HepG2 (cell line): ENCODE results near the gene DYDC2. TPM values are rescaled to one million over a fixed set of nuclear protein-coding genes. Genes with fewer than 3 reads are reported as not detected.

Experiments used
- CCDC6 ChIP-seq: sonication (generic); formaldehyde crosslinking; IDR thresholded peaks from 2 replicates; pipeline ENCODE4 v1.8.1; 2022; ENCODE audit warnings: mild to moderate bottlenecking, missing genetic modification reagents, moderate library complexity
- CHD4 ChIP-seq: fragments of 200-600 bp; sonication (generic); IDR thresholded peaks from 2 replicates; pipeline ENCODE4 v1.7.0; 2017; ENCODE audit warnings: mild to moderate bottlenecking, low read length, borderline replicate concordance
- HOXD1 ChIP-seq: sonication (generic); formaldehyde crosslinking; IDR thresholded peaks from 2 replicates; pipeline ENCODE4 v1.5.0; 2020; ENCODE audit warnings: missing genetic modification reagents
- KLF16 ChIP-seq, 2 experiments: sonication (generic) in 1 of 2; formaldehyde crosslinking in 1 of 2; IDR thresholded peaks; 2 replicates each; pipeline versions ENCODE4 v1.6.1 to v1.8.0; 2016 to 2023; ENCODE audit warnings: missing genetic modification reagents in 2 of 2, missing compliant biosample characterization in 1 of 2
- MLLT10 ChIP-seq: sonication (generic); formaldehyde crosslinking; IDR thresholded peaks from 2 replicates; pipeline ENCODE4 v1.4.0; 2020; ENCODE audit warnings: missing genetic modification reagents
- NFYB ChIP-seq: sonication (generic); formaldehyde crosslinking; IDR thresholded peaks from 2 replicates; pipeline ENCODE4 v1.4.0; 2020; ENCODE audit warnings: missing genetic modification reagents
- NR0B2 ChIP-seq: sonication (generic); formaldehyde crosslinking; IDR thresholded peaks from 2 replicates; pipeline ENCODE4 v1.4.0; 2020; ENCODE audit warnings: mild to moderate bottlenecking, missing genetic modification reagents
- PCBP1 ChIP-seq: fragments of 200-400 bp; formaldehyde crosslinking; IDR thresholded peaks from 2 replicates; pipeline ENCODE4 v1.6.1; 2017; ENCODE audit warnings: mild to moderate bottlenecking, low read depth, low read length, borderline replicate concordance
- PHF20 ChIP-seq: sonication (generic); formaldehyde crosslinking; IDR thresholded peaks from 2 replicates; pipeline ENCODE4 v1.5.0; 2020; ENCODE audit warnings: mild to moderate bottlenecking, missing genetic modification reagents
- SATB2 ChIP-seq: sonication (generic); formaldehyde crosslinking; IDR thresholded peaks from 2 replicates; pipeline ENCODE4 v1.5.0; 2020; ENCODE audit warnings: missing genetic modification reagents
- SYNCRIP ChIP-seq: fragments of 200-400 bp; formaldehyde crosslinking; IDR thresholded peaks from 2 replicates; pipeline ENCODE4 v1.6.1; 2018; ENCODE audit warnings: mild to moderate bottlenecking, low read depth, low read length; ENCODE audit not compliant: insufficient read depth
- ZBTB8A ChIP-seq: sonication (generic); formaldehyde crosslinking; IDR thresholded peaks from 2 replicates; pipeline ENCODE4 v1.4.0; 2020; ENCODE audit warnings: mild to moderate bottlenecking, low read depth, missing genetic modification reagents, borderline replicate concordance
- ZC3H13 ChIP-seq: sonication (generic); formaldehyde crosslinking; IDR thresholded peaks from 2 replicates; pipeline ENCODE4 v1.8.1; 2023; ENCODE audit warnings: mild to moderate bottlenecking, missing genetic modification reagents, moderate library complexity
- ZFP36L1 ChIP-seq: sonication (generic); formaldehyde crosslinking; IDR thresholded peaks from 2 replicates; pipeline ENCODE4 v1.8.0; 2022; ENCODE audit warnings: mild to moderate bottlenecking, missing genetic modification reagents, moderate library complexity
- ZNF652 ChIP-seq: IDR thresholded peaks from 2 replicates; pipeline ENCODE4 v1.6.1; 2016; ENCODE audit warnings: low read depth, borderline replicate concordance
- ZNF660 ChIP-seq: sonication (generic); formaldehyde crosslinking; IDR thresholded peaks from 2 replicates; pipeline ENCODE4 v1.5.1; 2020; ENCODE audit warnings: mild to moderate bottlenecking, low read depth, missing genetic modification reagents, borderline replicate concordance
- ZSCAN25 ChIP-seq: sonication (generic); formaldehyde crosslinking; IDR thresholded peaks from 2 replicates; pipeline ENCODE4 v1.8.0; 2022; ENCODE audit warnings: mild to moderate bottlenecking, missing genetic modification reagents
- ZSCAN29 ChIP-seq: sonication (generic); formaldehyde crosslinking; conservative IDR thresholded peaks from 2 replicates; pipeline ENCODE4 v1.4.0; 2020; ENCODE audit warnings: mild to moderate bottlenecking, missing genetic modification reagents
- polyA plus RNA-seq, 8 experiments: library from polyadenylated mRNA; depleted of rRNA in 3 of 8; stranded (reverse) in 7 of 8; unstranded in 1 of 8; fragments of >200 nt; fragmentation: Illumina TruSeq in 4 of 8; extraction: Trizol in 4 of 8; gene quantifications; 2 replicates each; pipeline versions ENCODE4 v1.2.1 to v1.2.3, GENCODE V29; 2011 to 2016; ENCODE audit warnings: low read depth in 4 of 8, missing spikeins in 1 of 8, mixed read lengths in 1 of 8; ENCODE audit not compliant: insufficient read depth in 1 of 8
- total RNA-seq, 5 experiments: library from RNA; depleted of rRNA; stranded (reverse); fragments of >200 nt; fragmentation: Illumina TruSeq; extraction: Trizol; gene quantifications; 2 replicates each; pipeline ENCODE4 v1.2.3, GENCODE V29; 2016; ENCODE audit warnings: low read depth in 1 of 5
- TF ChIP-seq, protein P1 (sequence below): sonication (generic); formaldehyde crosslinking; IDR thresholded peaks from 2 replicates; pipeline ENCODE4 v1.4.0; 2020; ENCODE audit warnings: missing genetic modification reagents, borderline replicate concordance
- TF ChIP-seq, protein P2 (sequence below): sonication (generic); formaldehyde crosslinking; IDR thresholded peaks from 2 replicates; pipeline ENCODE4 v1.4.0; 2020; ENCODE audit warnings: mild to moderate bottlenecking, missing genetic modification reagents
- TF ChIP-seq, protein P3 (sequence below): sonication (generic); formaldehyde crosslinking; IDR thresholded peaks from 2 replicates; pipeline ENCODE4 v1.8.0; 2023; ENCODE audit warnings: mild to moderate bottlenecking, missing genetic modification reagents

DYDC2 gene
- total and polyA plus RNA-seq, 2 of the 13 experiments (the other 11 are each of a cell fraction or from before 2014, with no cell fraction given) = 0.98 to 2.3 TPM

DNA sequence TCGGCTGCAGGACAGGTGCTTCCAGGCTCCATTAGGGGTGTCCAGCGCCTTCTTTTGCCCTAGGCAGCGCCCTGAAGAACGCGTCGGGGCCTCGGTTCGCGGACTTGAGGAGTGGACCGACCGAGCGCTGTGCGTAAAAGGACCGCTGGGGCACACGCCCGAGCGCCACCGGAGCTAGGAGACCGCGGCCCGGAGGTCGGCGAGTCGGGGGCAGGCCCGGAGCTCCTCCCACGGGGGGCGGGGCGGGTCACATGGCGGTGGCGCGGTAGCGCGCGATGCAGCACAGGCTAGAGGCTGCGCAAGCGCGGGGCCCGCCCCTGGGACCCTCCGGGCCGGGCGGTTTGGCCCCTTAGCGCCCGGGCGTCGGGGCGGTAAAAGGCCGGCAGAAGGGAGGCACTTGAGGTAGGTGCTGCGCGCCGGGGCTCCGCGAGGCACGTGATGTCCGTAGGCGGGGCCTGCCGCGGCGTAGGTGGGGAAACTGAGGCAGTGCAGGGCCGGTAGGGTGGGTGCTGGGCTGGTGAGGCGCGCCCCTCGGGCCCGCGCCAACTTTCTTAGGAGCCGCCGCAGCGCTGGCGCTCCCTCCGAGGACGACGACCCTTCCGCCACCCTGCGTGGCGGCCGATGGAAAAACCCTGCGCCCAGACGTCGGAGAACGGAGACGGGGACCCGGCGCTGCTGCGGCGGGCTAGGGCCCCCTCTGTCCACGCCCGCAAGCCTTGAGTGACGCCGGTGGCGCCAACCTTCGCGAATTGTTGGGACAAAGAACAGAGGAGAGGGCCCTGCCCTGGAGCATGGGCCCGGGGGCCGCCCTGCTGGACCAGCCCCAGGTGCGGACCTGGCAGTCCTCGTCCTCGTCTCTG, 51.9 kb downstream of the DYDC2 start, which contains the start of gene PRXL2A (continued):
- TF ChIP-seq, protein P1, sequence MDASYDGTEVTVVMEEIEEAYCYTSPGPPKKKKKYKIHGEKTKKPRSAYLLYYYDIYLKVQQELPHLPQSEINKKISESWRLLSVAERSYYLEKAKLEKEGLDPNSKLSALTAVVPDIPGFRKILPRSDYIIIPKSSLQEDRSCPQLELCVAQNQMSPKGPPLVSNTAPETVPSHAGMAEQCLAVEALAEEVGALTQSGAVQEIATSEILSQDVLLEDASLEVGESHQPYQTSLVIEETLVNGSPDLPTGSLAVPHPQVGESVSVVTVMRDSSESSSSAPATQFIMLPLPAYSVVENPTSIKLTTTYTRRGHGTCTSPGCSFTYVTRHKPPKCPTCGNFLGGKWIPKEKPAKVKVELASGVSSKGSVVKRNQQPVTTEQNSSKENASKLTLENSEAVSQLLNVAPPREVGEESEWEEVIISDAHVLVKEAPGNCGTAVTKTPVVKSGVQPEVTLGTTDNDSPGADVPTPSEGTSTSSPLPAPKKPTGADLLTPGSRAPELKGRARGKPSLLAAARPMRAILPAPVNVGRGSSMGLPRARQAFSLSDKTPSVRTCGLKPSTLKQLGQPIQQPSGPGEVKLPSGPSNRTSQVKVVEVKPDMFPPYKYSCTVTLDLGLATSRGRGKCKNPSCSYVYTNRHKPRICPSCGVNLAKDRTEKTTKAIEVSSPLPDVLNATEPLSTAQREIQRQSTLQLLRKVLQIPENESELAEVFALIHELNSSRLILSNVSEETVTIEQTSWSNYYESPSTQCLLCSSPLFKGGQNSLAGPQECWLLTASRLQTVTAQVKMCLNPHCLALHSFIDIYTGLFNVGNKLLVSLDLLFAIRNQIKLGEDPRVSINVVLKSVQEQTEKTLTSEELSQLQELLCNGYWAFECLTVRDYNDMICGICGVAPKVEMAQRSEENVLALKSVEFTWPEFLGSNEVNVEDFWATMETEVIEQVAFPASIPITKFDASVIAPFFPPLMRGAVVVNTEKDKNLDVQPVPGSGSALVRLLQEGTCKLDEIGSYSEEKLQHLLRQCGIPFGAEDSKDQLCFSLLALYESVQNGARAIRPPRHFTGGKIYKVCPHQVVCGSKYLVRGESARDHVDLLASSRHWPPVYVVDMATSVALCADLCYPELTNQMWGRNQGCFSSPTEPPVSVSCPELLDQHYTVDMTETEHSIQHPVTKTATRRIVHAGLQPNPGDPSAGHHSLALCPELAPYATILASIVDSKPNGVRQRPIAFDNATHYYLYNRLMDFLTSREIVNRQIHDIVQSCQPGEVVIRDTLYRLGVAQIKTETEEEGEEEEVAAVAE = peak; percentile 36; the same call in 1 of the 2 replicates
- peak; percentile 60; the same call in 1 of the 2 replicates for TF ChIP-seq SATB2
- TF ChIP-seq CHD4 = peak; percentile 26; the same call in 1 of the 2 replicates
- no peak; the same call in 1 of the 2 replicates for TF ChIP-seq ZFP36L1 (CRISPR knock-in tag)
- TF ChIP-seq, protein P2, sequence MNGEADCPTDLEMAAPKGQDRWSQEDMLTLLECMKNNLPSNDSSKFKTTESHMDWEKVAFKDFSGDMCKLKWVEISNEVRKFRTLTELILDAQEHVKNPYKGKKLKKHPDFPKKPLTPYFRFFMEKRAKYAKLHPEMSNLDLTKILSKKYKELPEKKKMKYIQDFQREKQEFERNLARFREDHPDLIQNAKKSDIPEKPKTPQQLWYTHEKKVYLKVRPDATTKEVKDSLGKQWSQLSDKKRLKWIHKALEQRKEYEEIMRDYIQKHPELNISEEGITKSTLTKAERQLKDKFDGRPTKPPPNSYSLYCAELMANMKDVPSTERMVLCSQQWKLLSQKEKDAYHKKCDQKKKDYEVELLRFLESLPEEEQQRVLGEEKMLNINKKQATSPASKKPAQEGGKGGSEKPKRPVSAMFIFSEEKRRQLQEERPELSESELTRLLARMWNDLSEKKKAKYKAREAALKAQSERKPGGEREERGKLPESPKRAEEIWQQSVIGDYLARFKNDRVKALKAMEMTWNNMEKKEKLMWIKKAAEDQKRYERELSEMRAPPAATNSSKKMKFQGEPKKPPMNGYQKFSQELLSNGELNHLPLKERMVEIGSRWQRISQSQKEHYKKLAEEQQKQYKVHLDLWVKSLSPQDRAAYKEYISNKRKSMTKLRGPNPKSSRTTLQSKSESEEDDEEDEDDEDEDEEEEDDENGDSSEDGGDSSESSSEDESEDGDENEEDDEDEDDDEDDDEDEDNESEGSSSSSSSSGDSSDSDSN (CRISPR knock-in tag) = peak; percentile 83
- TF ChIP-seq ZSCAN29 (CRISPR knock-in tag) = 0 out of 2 replicates have a peak, but pooled peaks have one; percentile 57
- peak; percentile 87; the same call in 1 of the 2 replicates for TF ChIP-seq CCDC6 (CRISPR knock-in tag)
- 0 out of 2 replicates have a peak, but pooled peaks have one; percentile 21 for TF ChIP-seq PCBP1
- TF ChIP-seq ZC3H13 (CRISPR knock-in tag) = no peak; the same call in none of the 2 replicates
- peak; percentile 45; the same call in 1 of the 2 replicates for TF ChIP-seq PHF20 (CRISPR knock-in tag)
- no peak for TF ChIP-seq ZBTB8A (CRISPR knock-in tag)
- no peak for TF ChIP-seq MLLT10
- TF ChIP-seq HOXD1 (CRISPR knock-in tag) = peak; percentile 53
- TF ChIP-seq ZNF652 (CRISPR knock-in tag) = no peak
- no peak for TF ChIP-seq SYNCRIP
- TF ChIP-seq KLF16 (CRISPR knock-in tag; IDR thresholded peaks at IDR 0.05) = peak in 1 of 2 experiments; percentile 76; a peak in 1 of 4 replicates
- TF ChIP-seq ZNF660 (CRISPR knock-in tag) = no peak
- TF ChIP-seq, protein P3, sequence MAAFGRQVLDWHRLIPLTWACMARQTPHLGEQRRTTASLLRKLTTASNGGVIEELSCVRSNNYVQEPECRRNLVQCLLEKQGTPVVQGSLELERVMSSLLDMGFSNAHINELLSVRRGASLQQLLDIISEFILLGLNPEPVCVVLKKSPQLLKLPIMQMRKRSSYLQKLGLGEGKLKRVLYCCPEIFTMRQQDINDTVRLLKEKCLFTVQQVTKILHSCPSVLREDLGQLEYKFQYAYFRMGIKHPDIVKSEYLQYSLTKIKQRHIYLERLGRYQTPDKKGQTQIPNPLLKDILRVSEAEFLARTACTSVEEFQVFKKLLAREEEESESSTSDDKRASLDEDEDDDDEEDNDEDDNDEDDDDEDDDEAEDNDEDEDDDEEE (CRISPR knock-in tag) = no peak
- TF ChIP-seq NR0B2 (CRISPR knock-in tag) = peak; percentile 85
- no peak for TF ChIP-seq NFYB (CRISPR knock-in tag)
- TF ChIP-seq ZSCAN25 (CRISPR knock-in tag) = peak; percentile 66
